Large intestine (tissue), 12 donors: ENCODE results near the gene FAM180A. TPM values are rescaled to one million over a fixed set of nuclear protein-coding genes. Genes with fewer than 3 reads are reported as not detected.

Source experiments
- DNase-seq, 2 donors: peaks; one replicate each; pipeline versions ENCODE4 v3.0.0 to v3.0.0-alpha.2; 2013
- H3K27ac ChIP-seq: one replicate; pipeline ENCODE4 v1.5.1; 2013; ENCODE audit warnings: low read length
- H3K27me3 ChIP-seq: 2 replicates; pipeline ENCODE4 v1.6.1; 2013; ENCODE audit warnings: low read length; ENCODE audit not compliant: control insufficient read depth, insufficient read depth
- H3K36me3 ChIP-seq: 2 replicates; pipeline ENCODE4 v1.6.1; 2013; ENCODE audit warnings: low read length; ENCODE audit not compliant: control insufficient read depth, insufficient read depth
- H3K4me1 ChIP-seq: one replicate; pipeline ENCODE4 v1.6.1; 2013; ENCODE audit warnings: low read length; ENCODE audit not compliant: control insufficient read depth, insufficient read depth
- H3K4me3 ChIP-seq: one replicate; pipeline ENCODE4 v1.5.1; 2013; ENCODE audit warnings: low read length
- H3K9me3 ChIP-seq: one replicate; pipeline ENCODE4 v1.6.1; 2013; ENCODE audit warnings: mild to moderate bottlenecking, low read depth, low read length, moderate library complexity; ENCODE audit not compliant: control insufficient read depth
- WGBS: methylation state at CpG from one replicate; pipeline ENCODE4 v1.1.5; 2013; ENCODE audit warnings: low lambda C conversion rate; ENCODE audit not compliant: insufficient coverage; 5-methylcytosine and 5-hydroxymethylcytosine counted together
- long read RNA-seq, 11 donors: transcript quantifications; one replicate each; lab custom pipeline, GENCODE V29; 2026
- polyA plus RNA-seq: library from polyadenylated mRNA; unstranded; fragments of 120-200 nt; gene quantifications from one replicate; pipeline ENCODE4 v1.2.1, GENCODE V29; 2013

Gene FAM180A
- polyA plus RNA-seq: not detected
- long read RNA-seq, donor 1: 0 reads
- long read RNA-seq, donor 2: 0 reads
- long read RNA-seq, donor 3: 0 reads
- long read RNA-seq, donor 4: 0 reads
- long read RNA-seq, donor 5: 0 reads
- long read RNA-seq, donor 6: 0 reads
- long read RNA-seq, donor 7: 0 reads
- long read RNA-seq, donor 8: 0 reads
- long read RNA-seq, donor 9: 0 reads
- long read RNA-seq, donor 10: 0 reads
- long read RNA-seq, donor 11: 0 reads

DNA sequence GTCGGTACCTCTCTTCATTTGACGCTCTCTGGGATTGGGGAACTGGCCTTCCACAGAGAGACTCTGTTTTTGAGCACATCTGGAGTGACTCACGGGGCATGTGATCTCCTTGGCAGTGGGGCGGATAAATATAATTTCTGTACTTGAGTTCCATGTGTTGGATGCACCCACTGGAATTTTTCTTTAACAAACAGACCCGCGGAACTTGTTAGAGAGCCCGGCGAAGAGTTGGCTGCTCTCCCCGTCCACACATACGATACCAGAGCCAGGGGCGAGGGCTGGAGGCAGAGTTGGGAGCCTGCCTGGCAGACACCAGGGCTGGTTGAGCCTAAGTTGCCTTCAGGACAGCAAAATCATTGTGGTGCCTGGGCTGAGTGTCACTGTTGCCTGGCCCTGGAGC lies at the start of gene FAM180A:
Gene FAM180A (minus strand): TSS at position 44 of the 400 bp plus-strand sequence. CDS start 233 bp downstream, outside the sequence.
- H3K4me3 ChIP-seq: no peak within 1 kb of the TSS

DNA sequence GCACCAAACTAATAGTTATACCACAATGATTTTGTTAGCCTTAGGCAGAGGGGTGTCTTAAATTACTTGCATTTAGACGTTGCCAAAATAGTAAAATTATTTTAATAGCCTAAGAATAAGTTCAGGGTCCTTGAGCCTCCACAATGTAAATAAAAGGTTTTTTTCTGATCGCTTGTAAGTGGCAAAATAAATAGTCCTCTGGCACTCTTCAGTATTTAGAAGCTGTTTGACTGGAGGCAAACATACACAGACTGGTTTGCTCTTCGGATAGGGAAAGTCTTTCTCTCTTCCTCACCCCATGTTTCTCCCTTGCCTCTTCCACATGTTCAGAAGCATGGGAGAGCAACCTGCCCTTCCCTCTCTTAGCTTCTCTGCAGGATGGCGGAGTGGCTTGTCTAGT lies 49.5 kb upstream of the FAM180A start:
- Histone ChIP-seq H3K27ac (no peak overlapping the region), H3K4me3 (no peak overlapping the region), H3K9me3 (no peaks in the 10 kb centered on the region), H3K36me3 (no peaks in the 10 kb centered on the region), H3K4me1 (no peaks in the 10 kb centered on the region), H3K27me3 (peaks cover 2% of the 10 kb centered on the region)
- 50% methylated on average over 2 of the region's 4 CpGs for WGBS
- DNase-seq: no peak

More for the DNA sequence above, at the start of gene FAM180A:
- Histone ChIP-seq H3K9me3 (no peaks in the 10 kb centered on the region), H3K4me1 (no peaks in the 10 kb centered on the region), H3K27ac (no peak within 1 kb of the TSS), H3K27me3 (peaks cover 4% of the 10 kb centered on the region), H3K36me3 (no peaks in the 10 kb centered on the region)
- whole genome bisulfite sequencing: no CpG with 5 or more reads among the region's 11 CpGs
- DNase-seq: no peak

DNA sequence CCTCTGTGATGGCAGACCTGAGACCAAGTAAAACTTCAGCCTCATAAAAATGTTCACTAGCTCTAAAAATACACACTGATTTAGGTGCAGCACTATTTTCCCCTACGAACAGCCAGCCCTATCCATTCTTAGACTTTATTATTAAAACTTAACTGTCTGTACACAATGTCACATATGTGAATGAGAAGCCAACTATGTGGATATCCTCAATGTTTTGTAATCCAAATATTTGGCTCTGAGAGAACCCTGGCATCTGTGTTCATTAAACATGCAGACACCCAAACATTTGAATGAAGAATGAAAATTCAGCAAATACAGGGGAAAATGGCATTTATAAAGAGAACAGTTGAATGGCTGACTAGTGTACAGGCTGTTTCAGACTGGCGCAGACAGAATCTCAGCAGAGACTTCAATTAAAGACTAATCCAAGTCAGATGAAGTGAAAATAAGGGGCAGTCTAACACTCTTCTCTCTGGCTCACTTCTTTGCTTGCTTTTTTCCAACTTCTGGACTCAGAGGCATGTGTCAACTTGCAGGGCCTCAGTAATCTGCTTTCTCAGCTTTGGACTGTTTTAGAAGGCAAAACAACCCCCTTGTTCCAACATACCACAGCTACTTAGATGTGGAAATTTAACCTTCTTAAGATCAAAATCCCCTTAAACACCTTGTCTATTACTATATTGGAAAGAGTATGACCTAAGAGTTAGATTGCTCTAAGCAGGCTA lies 47.4 kb upstream of the FAM180A start:
- H3K27ac ChIP-seq: no peak overlapping the region
- no CpG with 5 or more reads among the region's 2 CpGs for WGBS
- H3K36me3 ChIP-seq: no peaks in the 10 kb centered on the region
- H3K9me3 ChIP-seq: no peaks in the 10 kb centered on the region
- H3K4me3 ChIP-seq: no peak overlapping the region
- no peaks in the 10 kb centered on the region for H3K4me1 ChIP-seq
- no peaks in the 10 kb centered on the region for H3K27me3 ChIP-seq
- DNase-seq: no peak

DNA sequence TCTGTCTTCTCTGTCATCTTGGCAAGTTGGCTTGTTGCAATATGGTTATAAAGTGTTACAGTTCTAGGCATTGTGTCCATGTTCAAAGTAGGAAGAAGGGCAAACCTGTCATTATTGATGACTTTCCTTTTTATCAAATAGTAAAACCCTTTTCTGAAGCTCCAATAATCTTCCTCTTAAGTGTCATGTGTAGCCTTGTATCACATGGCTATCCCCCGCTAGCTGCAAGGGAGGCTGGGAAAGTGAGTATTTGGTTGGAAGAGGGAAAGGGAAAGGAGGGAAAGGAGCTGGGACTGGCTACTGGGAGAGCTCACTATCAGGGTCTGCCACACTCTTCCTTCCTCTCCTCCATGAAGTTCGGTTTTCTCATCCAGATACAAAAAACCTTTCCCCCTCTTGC lies 45.2 kb upstream of the FAM180A start:
- 100% methylated on average over 1 of the region's 2 CpGs for WGBS
- Histone ChIP-seq H3K27me3 (no peaks in the 10 kb centered on the region), H3K4me1 (no peaks in the 10 kb centered on the region), H3K27ac (no peak overlapping the region), H3K4me3 (no peak overlapping the region), H3K9me3 (no peaks in the 10 kb centered on the region), H3K36me3 (no peaks in the 10 kb centered on the region)
- no peak for DNase-seq

GRCh38 chr7:135792866-135793265 lies 44.3 kb upstream of the FAM180A start:
- H3K36me3 ChIP-seq: no peaks in the 10 kb centered on the region
- WGBS: no CpG with 5 or more reads among the region's 9 CpGs
- no peak overlapping the region for H3K27ac ChIP-seq
- H3K9me3 ChIP-seq: no peaks in the 10 kb centered on the region
- no peak for DNase-seq
- H3K27me3 ChIP-seq: peaks cover 2% of the 10 kb centered on the region
- H3K4me1 ChIP-seq: no peaks in the 10 kb centered on the region
- H3K4me3 ChIP-seq: no peak overlapping the region

DNA sequence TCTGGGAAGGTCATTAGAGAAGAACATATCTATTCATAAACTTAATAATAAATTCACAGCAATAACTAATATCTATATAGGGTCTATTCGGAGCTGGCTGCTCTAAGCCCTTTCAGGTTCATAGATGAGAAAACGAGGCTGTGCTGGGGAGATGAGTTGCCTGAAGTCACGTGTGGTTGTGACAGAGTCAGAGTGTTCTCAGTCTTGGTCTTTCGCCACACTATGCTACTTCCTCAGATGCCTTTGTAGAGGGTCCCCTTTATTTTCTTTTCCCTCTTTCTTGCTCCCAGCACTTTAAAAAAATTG lies 43.7 kb upstream of the FAM180A start:
- Histone ChIP-seq H3K36me3 (no peaks in the 10 kb centered on the region), H3K9me3 (no peaks in the 10 kb centered on the region), H3K27ac (no peak overlapping the region), H3K27me3 (peaks cover 2% of the 10 kb centered on the region), H3K4me1 (no peaks in the 10 kb centered on the region), H3K4me3 (no peak overlapping the region)
- WGBS: 100% methylated on average over 1 of the region's 4 CpGs
- no peak for DNase-seq

GRCh38 chr7:135791543-135792362 lies 43.1 kb upstream of the FAM180A start:
- Histone ChIP-seq H3K36me3 (no peaks in the 10 kb centered on the region), H3K27me3 (peaks cover 2% of the 10 kb centered on the region), H3K4me3 (no peak overlapping the region), H3K4me1 (no peaks in the 10 kb centered on the region), H3K9me3 (no peaks in the 10 kb centered on the region), H3K27ac (no peak overlapping the region)
- WGBS: no CpG with 5 or more reads among the region's 7 CpGs
- no peak for DNase-seq

DNA sequence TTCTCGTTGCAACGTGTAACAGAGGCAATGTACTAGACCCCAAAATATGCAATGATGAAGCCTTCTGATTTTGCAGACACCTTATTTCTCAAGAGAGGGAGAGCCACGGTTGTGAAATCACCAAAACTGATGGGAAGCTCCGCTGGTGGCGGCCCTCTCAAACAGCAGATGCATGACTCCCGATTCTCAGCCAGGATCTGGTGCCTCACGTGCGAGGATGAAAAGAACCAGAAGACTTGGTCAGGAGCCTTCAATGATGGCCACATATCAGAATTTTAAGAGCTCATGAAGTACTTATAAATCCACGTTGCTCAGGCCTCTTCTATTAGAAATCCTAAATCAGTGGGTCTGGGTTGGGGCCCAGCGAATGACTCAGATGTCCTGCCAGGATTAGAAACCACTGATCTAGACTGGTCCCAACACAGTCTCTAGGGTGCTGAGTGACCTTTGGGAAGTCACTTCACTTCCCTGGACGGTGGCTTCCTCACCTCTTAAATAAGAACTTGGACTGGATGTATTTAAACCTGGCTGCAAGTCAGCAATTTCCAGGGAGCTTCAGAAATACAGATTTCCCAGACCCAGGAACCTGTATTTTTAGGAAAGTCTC lies 41.9 kb upstream of the FAM180A start:
- Histone ChIP-seq H3K27ac (no peak overlapping the region), H3K27me3 (peaks cover 2% of the 10 kb centered on the region), H3K4me3 (no peak overlapping the region), H3K4me1 (no peaks in the 10 kb centered on the region), H3K36me3 (no peaks in the 10 kb centered on the region), H3K9me3 (no peaks in the 10 kb centered on the region)
- WGBS: no CpG with 5 or more reads among the region's 11 CpGs
- DNase-seq: no peak

DNA sequence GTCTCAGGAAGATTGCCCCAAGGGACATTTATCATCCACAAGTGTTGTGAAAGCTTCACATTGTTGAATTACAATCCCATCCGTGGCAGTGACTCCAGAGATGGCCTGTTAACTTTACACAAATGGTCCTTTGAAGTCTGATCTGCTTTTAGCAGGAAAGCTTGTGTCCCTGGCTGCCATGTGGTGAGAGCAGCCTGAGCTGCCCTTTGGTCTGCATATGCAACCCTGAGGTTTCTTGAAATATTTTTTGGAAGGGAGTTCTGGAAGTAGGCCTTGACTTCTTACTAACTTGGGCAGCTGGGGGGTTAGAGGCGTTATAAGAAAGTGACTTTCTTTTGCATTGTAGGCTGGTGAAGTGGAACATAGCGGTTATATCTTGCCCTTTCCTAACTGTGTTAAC lies 41.3 kb upstream of the FAM180A start:
- no peak overlapping the region for H3K27ac ChIP-seq
- H3K27me3 ChIP-seq: peaks cover 2% of the 10 kb centered on the region
- DNase-seq: no peak
- H3K4me1 ChIP-seq: no peaks in the 10 kb centered on the region
- no peak overlapping the region for H3K4me3 ChIP-seq
- no peaks in the 10 kb centered on the region for H3K9me3 ChIP-seq
- no peaks in the 10 kb centered on the region for H3K36me3 ChIP-seq
- 100% methylated on average over 1 of the region's 3 CpGs for WGBS

DNA sequence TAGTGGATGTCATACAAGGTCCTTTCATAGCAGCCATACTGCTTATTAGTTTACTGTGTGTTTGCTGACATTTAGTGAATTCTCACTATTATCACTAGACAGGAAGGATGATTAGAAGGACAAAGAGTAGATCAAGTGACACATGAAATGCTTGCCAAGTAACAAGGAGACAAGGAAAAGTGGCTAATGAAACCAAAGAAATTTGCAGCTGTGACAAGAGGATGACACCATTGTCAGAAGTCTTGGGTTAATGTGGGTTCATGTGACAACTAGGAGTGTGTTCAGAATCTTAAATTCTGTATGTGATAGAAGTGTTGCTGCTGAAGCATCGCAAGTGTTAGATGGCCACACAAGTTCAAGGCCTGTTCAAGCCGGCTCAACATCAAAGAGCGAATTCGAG lies 40.8 kb upstream of the FAM180A start:
- H3K4me3 ChIP-seq: no peak overlapping the region
- no peak overlapping the region for H3K27ac ChIP-seq
- no peaks in the 10 kb centered on the region for H3K36me3 ChIP-seq
- no peaks in the 10 kb centered on the region for H3K4me1 ChIP-seq
- H3K27me3 ChIP-seq: peaks cover 2% of the 10 kb centered on the region
- no peak for DNase-seq
- no peaks in the 10 kb centered on the region for H3K9me3 ChIP-seq
- no CpG with 5 or more reads among the region's 4 CpGs for WGBS
